Measurements from ENCODE around the gene LTBP4.

Gene LTBP4

DNA sequence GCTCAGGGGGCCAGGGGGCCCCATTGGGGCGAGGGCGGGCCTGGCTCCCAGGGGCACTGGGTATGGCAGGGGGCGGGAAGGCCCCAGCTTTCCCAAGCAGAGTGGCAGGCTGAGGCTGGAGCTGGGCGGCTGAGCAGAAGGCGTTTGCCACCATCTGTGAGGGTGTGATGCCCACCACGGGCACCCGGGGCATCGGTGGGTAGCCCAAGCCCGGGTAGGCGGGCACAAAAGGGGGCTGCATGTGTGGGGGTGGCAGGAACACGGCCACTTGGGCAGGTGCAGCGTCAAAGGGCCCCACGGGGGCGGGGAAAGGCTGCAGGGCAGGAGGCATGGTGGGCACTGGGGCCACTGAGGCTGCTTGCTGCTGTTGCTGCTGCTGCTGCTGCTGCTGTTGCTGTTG lies 66.4 kb downstream of the LTBP4 start:
- no peak for DNase-seq

GRCh38 chr19:40668991-40669614 lies 67.9 kb downstream of the LTBP4 start:
- DNase-seq, result no peak

GRCh38 chr19:40671404-40671803 lies 70.2 kb downstream of the LTBP4 start:
- no peak for DNase-seq

GRCh38 chr19:40672038-40672437 lies 70.9 kb downstream of the LTBP4 start:
- no peak for DNase-seq

DNA sequence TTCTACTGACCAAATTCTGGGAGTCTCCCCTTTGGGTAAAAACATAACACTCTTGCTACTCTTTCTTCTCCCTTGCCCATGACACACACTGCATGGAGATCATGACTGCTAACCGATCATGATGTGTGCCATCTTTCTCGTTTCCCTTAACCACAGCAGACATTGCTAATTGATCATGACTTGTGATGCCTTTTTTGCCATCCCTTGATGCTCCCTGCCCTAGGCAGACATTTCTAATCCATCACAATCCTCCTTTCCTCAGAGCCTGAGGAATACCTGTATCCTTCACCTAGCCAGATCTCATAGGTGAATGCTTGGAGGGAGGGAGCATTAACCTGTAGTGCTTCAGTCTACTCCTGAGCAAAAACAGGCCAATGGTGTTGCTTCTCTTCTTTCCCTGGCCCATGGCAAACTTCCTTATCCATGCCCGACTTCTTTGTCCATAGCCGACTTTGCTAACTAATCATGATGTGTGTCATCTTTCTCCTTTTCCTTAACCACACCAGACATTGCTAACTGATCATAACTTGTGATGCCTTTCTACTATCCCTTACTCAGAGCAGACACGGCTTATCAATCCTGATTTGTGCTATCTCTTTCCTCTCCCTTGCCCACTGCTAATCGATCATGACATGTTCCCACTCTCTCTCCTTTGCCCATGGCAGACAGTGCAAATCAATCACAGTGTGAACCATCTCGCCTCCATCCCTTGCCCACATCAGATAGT lies 71.6 kb downstream of the LTBP4 start:
- no peak for DNase-seq

- no peak for DNase-seq
These were observed 72.2 kb downstream of the LTBP4 start for GRCh38 chr19:40673397-40673796.

GRCh38 chr19:40674291-40674690 lies 73.1 kb downstream of the LTBP4 start:
- no peak for DNase-seq

GRCh38 chr19:40677156-40677555 lies 76.0 kb downstream of the LTBP4 start:
- no peak for DNase-seq
